IMR-90 (cell line): ENCODE measurements around the gene EIF4G3. TPM values are rescaled to one million over a fixed set of nuclear protein-coding genes. Genes with fewer than 3 reads are reported as not detected.

Source experiments
- ATAC-seq: fragments of 200-7000 bp; cut with Tn5 transposase; 2 replicates; pipeline ENCODE4 v1.9.1; 2020; ENCODE audit warnings: low read depth, mild to moderate bottlenecking, moderate library complexity
- BruUV-seq: library from RNA; stranded (reverse); fragments of 400-500 nt; replicated peaks from 2 replicates; lab custom pipeline; 2021; lab: Mats Ljungman, UMichigan
- CTCF ChIA-PET: fragments of 300-600 bp; formaldehyde crosslinking; extraction: SDS; loops from one replicate; lab custom pipeline; 2021; ENCODE audit warnings: antibody characterized with exemption; lab: Yijun Ruan, JAX
- POLR2A ChIA-PET: fragments of 300-600 bp; sonication (Branson Sonifier 250); formaldehyde crosslinking; loops from one replicate; lab custom pipeline; 2022; ENCODE audit warnings: antibody characterized with exemption; ENCODE audit not compliant: unreplicated experiment; lab: Charles Lee
- DNase-seq: peaks from one replicate; pipeline ENCODE4 v3.0.0; 2013
- H2AFZ ChIP-seq: replicated peaks from 2 replicates; pipeline ENCODE3; 2013; ENCODE audit warnings: low read length, mild to moderate bottlenecking; ENCODE audit not compliant: poor library complexity
- H2AK5ac ChIP-seq: 2 replicates; pipeline ENCODE4 v1.6.1; 2013; ENCODE audit warnings: low read depth, low read length, inconsistent platforms
- H2AK9ac ChIP-seq: replicated peaks from 2 replicates; pipeline ENCODE3; 2013; ENCODE audit warnings: mild to moderate bottlenecking, low read depth, low read length, moderate library complexity; ENCODE audit not compliant: poor library complexity
- H2BK120ac ChIP-seq: 2 replicates; pipeline ENCODE4 v1.6.1; 2013; ENCODE audit warnings: low read depth, low read length, inconsistent platforms
- H2BK15ac ChIP-seq: 3 replicates; pipeline ENCODE4 v1.6.1; 2013; ENCODE audit warnings: low read depth, low read length, inconsistent platforms
- H2BK20ac ChIP-seq: 2 replicates; pipeline ENCODE4 v1.6.1; 2013; ENCODE audit warnings: low read depth, mild to moderate bottlenecking, inconsistent platforms, low read length, moderate library complexity
- H2BK5ac ChIP-seq: 2 replicates; pipeline ENCODE4 v1.6.1; 2013; ENCODE audit warnings: mild to moderate bottlenecking, low read depth, low read length, inconsistent platforms; ENCODE audit not compliant: poor library complexity, severe bottlenecking
- H3K14ac ChIP-seq: replicated peaks from 2 replicates; pipeline ENCODE4 v1.6.1; 2013; ENCODE audit warnings: low read depth, low read length, inconsistent platforms
- H3K18ac ChIP-seq: 2 replicates; pipeline ENCODE4 v1.6.1; 2013; ENCODE audit warnings: low read depth, low read length, control low read depth
- H3K23ac ChIP-seq: 2 replicates; pipeline ENCODE4 v1.6.1; 2013; ENCODE audit warnings: low read depth, low read length, inconsistent platforms
- H3K27ac ChIP-seq: 2 replicates; pipeline ENCODE4 v1.5.1; 2013; ENCODE audit warnings: mild to moderate bottlenecking, control low read depth, low read length; ENCODE audit not compliant: insufficient read depth
- H3K27me3 ChIP-seq: 2 replicates; pipeline ENCODE4 v1.6.1; 2013; ENCODE audit warnings: low read length; ENCODE audit not compliant: control insufficient read depth, insufficient read depth
- H3K36me3 ChIP-seq: 2 replicates; pipeline ENCODE4 v1.6.1; 2013; ENCODE audit warnings: low read length, mixed read lengths; ENCODE audit not compliant: control insufficient read depth, insufficient read depth
- H3K4ac ChIP-seq: 2 replicates; pipeline ENCODE4 v1.6.1; 2013; ENCODE audit warnings: low read depth, low read length, inconsistent platforms
- H3K4me1 ChIP-seq: 2 replicates; pipeline ENCODE4 v1.6.1; 2013; ENCODE audit warnings: low read length, mixed read lengths; ENCODE audit not compliant: control insufficient read depth, insufficient read depth
- H3K4me2 ChIP-seq: 2 replicates; pipeline ENCODE4 v1.6.1; 2013; ENCODE audit warnings: low read depth, mild to moderate bottlenecking, control low read depth, low read length, moderate library complexity
- H3K4me3 ChIP-seq: 2 replicates; pipeline ENCODE4 v1.5.1; 2013; ENCODE audit warnings: low read depth, mild to moderate bottlenecking, control low read depth, low read length, moderate library complexity; ENCODE audit not compliant: insufficient read depth
- H3K56ac ChIP-seq: 2 replicates; pipeline ENCODE4 v1.6.1; 2013; ENCODE audit warnings: low read length, inconsistent platforms; ENCODE audit not compliant: insufficient read depth; ENCODE audit errors: extremely low read depth
- H3K79me1 ChIP-seq, 2 experiments: 2 replicates each; pipeline ENCODE4 v1.6.1; 2013; ENCODE audit warnings: low read length in 2 of 2, inconsistent platforms in 1 of 2, low read depth in 1 of 2
- H3K9ac ChIP-seq: 2 replicates; pipeline ENCODE4 v1.6.1; 2013; ENCODE audit warnings: low read depth, low read length, control low read depth
- H3K9me1 ChIP-seq: 2 replicates; pipeline ENCODE4 v1.6.1; 2013; ENCODE audit warnings: low read length, inconsistent platforms; ENCODE audit not compliant: insufficient read depth
- H3K9me3 ChIP-seq: 2 replicates; pipeline ENCODE4 v1.6.1; 2013; ENCODE audit warnings: low read length; ENCODE audit not compliant: control insufficient read depth, insufficient read depth
- H4K20me1 ChIP-seq: 2 replicates; pipeline ENCODE4 v1.6.1; 2013; ENCODE audit warnings: low read length, inconsistent platforms; ENCODE audit not compliant: insufficient read depth
- H4K5ac ChIP-seq: 2 replicates; pipeline ENCODE4 v1.6.1; 2013; ENCODE audit warnings: mild to moderate bottlenecking, low read depth, low read length, control low read depth
- H4K8ac ChIP-seq, 2 experiments: 2 replicates each; pipeline ENCODE4 v1.6.1; 2013; ENCODE audit warnings: low read depth in 2 of 2, low read length in 2 of 2, control low read depth in 1 of 2, inconsistent platforms in 1 of 2
- H4K91ac ChIP-seq: 2 replicates; pipeline ENCODE4 v1.6.1; 2013; ENCODE audit warnings: low read depth, low read length, inconsistent platforms; ENCODE audit not compliant: insufficient read depth
- BHLHE40 ChIP-seq: fragments of 150-350 bp; IDR thresholded peaks from 2 replicates; pipeline ENCODE4 v1.6.1; 2016; ENCODE audit warnings: mild to moderate bottlenecking, low read depth, low read length
- CEBPB ChIP-seq: IDR thresholded peaks from 2 replicates; pipeline ENCODE4 v1.6.1; 2012; ENCODE audit warnings: low read depth, low read length, improper control_type of control experiment
- CHD1 ChIP-seq: IDR thresholded peaks from 2 replicates; pipeline ENCODE4 v1.6.1; 2012; ENCODE audit warnings: low read depth, low read length, improper control_type of control experiment
- ELK1 ChIP-seq: fragments of 150-350 bp; IDR thresholded peaks from 2 replicates; pipeline ENCODE4 v1.6.1; 2016; ENCODE audit warnings: low read depth, mild to moderate bottlenecking, low read length, moderate library complexity, borderline replicate concordance
- FOS ChIP-seq: fragments of 150-350 bp; IDR thresholded peaks from 2 replicates; pipeline ENCODE4 v1.6.1; 2016; ENCODE audit warnings: low read depth, low read length
- MAFK ChIP-seq: IDR thresholded peaks from 2 replicates; pipeline ENCODE4 v1.6.1; 2012; ENCODE audit warnings: low read depth, low read length, improper control_type of control experiment
- MAZ ChIP-seq: IDR thresholded peaks from 2 replicates; pipeline ENCODE4 v1.6.1; 2012; ENCODE audit warnings: low read depth, mild to moderate bottlenecking, low read length, improper control_type of control experiment, moderate library complexity, borderline replicate concordance
- MXI1 ChIP-seq: IDR thresholded peaks from 2 replicates; pipeline ENCODE4 v1.6.1; 2012; ENCODE audit warnings: low read depth, mild to moderate bottlenecking, low read length, moderate library complexity, borderline replicate concordance
- NFE2L2 ChIP-seq: fragments of 150-350 bp; IDR thresholded peaks from 2 replicates; pipeline ENCODE4 v1.6.1; 2016; ENCODE audit warnings: low read depth, mild to moderate bottlenecking, low read length
- POLR2A ChIP-seq: IDR thresholded peaks from 2 replicates; pipeline ENCODE4 v1.6.1; 2012; ENCODE audit warnings: mild to moderate bottlenecking, low read depth, low read length
- RAD21 ChIP-seq: IDR thresholded peaks from 2 replicates; pipeline ENCODE4 v1.6.1; 2012; ENCODE audit warnings: low read length, improper control_type of control experiment
- RCOR1 ChIP-seq: IDR thresholded peaks from 2 replicates; pipeline ENCODE4 v1.6.1; 2012; ENCODE audit warnings: mild to moderate bottlenecking, low read length, improper control_type of control experiment; ENCODE audit not compliant: insufficient replicate concordance
- RFX5 ChIP-seq: IDR thresholded peaks from 2 replicates; pipeline ENCODE4 v1.8.0; 2012; ENCODE audit warnings: low read depth, mild to moderate bottlenecking, low read length, moderate library complexity
- SMC3 ChIP-seq: fragments of 150-350 bp; IDR thresholded peaks from 2 replicates; pipeline ENCODE4 v1.6.1; 2016; ENCODE audit warnings: low read depth, mild to moderate bottlenecking, antibody characterized with exemption, low read length, moderate library complexity
- USF2 ChIP-seq: fragments of 150-350 bp; IDR thresholded peaks from 2 replicates; pipeline ENCODE4 v1.6.1; 2017; ENCODE audit warnings: mild to moderate bottlenecking, antibody characterized with exemption, low read length, low read depth
- WGBS, 2 experiments: methylation state at CpG; one replicate each; pipeline versions ENCODE4 v1.1.5 to v1.1.7; 2013; ENCODE audit warnings: missing lambda C conversion rate in 2 of 2; ENCODE audit not compliant: insufficient read length in 1 of 2; ENCODE audit errors: extremely low coverage in 2 of 2; 5-methylcytosine and 5-hydroxymethylcytosine counted together
- dilution Hi-C: fragments of 300-500 bp; cut with HindIII; formaldehyde crosslinking; loops from one replicate; pipeline ENCODE4 v1.14.3; 2018; ENCODE audit warnings: low sequenced_read_pairs; ENCODE audit not compliant: unreplicated experiment
- in situ Hi-C: fragments of 300-500 bp; cut with MboI; formaldehyde crosslinking; loops from 3 replicates; pipeline ENCODE4 v1.14.3; 2019; ENCODE audit warnings: low sequenced_read_pairs, inconsistent platforms, mixed read lengths
- intact Hi-C: fragments of 100-400 bp; cut with micrococcal nuclease; formaldehyde crosslinking; loops from 2 replicates; pipeline ENCODE4 v1.10.0; 2022
- polyA plus RNA-seq, 3 experiments: library from polyadenylated mRNA; depleted of rRNA; stranded (reverse); fragments of >200 nt; gene quantifications; 2 replicates each; pipeline ENCODE4 v1.2.3, GENCODE V29; 2012; ENCODE audit warnings: low replicate concordance in 1 of 3
- total RNA-seq: library from RNA; depleted of rRNA; stranded (reverse); fragments of >200 nt; gene quantifications from 2 replicates; pipeline ENCODE4 v1.2.3, GENCODE V29; 2012
- TF ChIP-seq, protein P1 (sequence below): conservative IDR thresholded peaks from 2 replicates; pipeline ENCODE4 v1.5.1; 2012; ENCODE audit warnings: mild to moderate bottlenecking, low read depth, low read length, improper control_type of control experiment

The EIF4G3 gene
- total and polyA plus RNA-seq, 2 of the 4 experiments (the other 2 are of a cell fraction): 25.8 to 49.2 TPM

GRCh38 chr1:20972855-20973254 lies 203.8 kb downstream of the EIF4G3 start:
- Histone ChIP-seq H3K9me3 (no peaks in the 10 kb centered on the region), H2AK9ac (no peak overlapping the region), H3K4ac (peak overlapping the region; percentile 5; the same call in 1 of the 2 replicates), H3K27ac (no peak overlapping the region), H3K9me1 (no peaks in the 10 kb centered on the region), H2AK5ac (no peak overlapping the region), H3K23ac (peak overlapping the region; percentile 12; the same call in 1 of the 2 replicates), H3K18ac (peak overlapping the region; percentile 54; the same call in 1 of the 2 replicates), H2AFZ (no peak overlapping the region), H4K20me1 (peaks cover 5% of the 10 kb centered on the region; the same call in 1 of the 2 replicates), H3K4me3 (no peak overlapping the region), H2BK20ac (peak overlapping the region; percentile 59), H2BK120ac (peak overlapping the region; percentile 84; the same call in 1 of the 2 replicates), H3K79me1 (peaks cover 3 to 29% of the 10 kb centered on the region in 2 experiments; a peak in 3 of 4 replicates), H3K4me2 (no peak overlapping the region), H2BK5ac (no peak overlapping the region), H2BK15ac (no peak overlapping the region), H4K91ac (no peak overlapping the region), H4K8ac (0 out of 4 replicates have a peak overlapping the region, but pooled peaks of 1 of the 2 experiments have one; percentile 19), H3K56ac (no peak overlapping the region), H3K14ac (peak overlapping the region; percentile 66; the same call in 1 of the 2 replicates), H4K5ac (no peak overlapping the region; the same call in 1 of the 2 replicates), H3K27me3 (no peaks in the 10 kb centered on the region), H3K9ac (no peak overlapping the region), H3K36me3 (peaks cover 21% of the 10 kb centered on the region), H3K4me1 (peaks cover 16% of the 10 kb centered on the region)
- WGBS, 2 experiments: 90% methylated on average over 2 of the region's 5 CpGs; no CpG with 5 or more reads in 1 of the 2 experiments
- in situ Hi-C loops (no loop called here), intact Hi-C loops (no loop called here), dilution Hi-C loops (no loop called here)
- ChIA-PET POLR2A (no interaction called here), CTCF (interaction anchor here (0.6 kb wide), 2 partner anchors 159 to 226 kb away, joined by 4 to 5 read pairs; no protein-coding TSS in a partner anchor)
- ATAC-seq: no peak
- TF ChIP-seq RFX5: no peak
- no peak for TF ChIP-seq BHLHE40
- no peak for TF ChIP-seq CHD1
- TF ChIP-seq CEBPB: no peak
- no peak for TF ChIP-seq MAZ
- TF ChIP-seq MXI1: no peak
- TF ChIP-seq, protein P1, sequence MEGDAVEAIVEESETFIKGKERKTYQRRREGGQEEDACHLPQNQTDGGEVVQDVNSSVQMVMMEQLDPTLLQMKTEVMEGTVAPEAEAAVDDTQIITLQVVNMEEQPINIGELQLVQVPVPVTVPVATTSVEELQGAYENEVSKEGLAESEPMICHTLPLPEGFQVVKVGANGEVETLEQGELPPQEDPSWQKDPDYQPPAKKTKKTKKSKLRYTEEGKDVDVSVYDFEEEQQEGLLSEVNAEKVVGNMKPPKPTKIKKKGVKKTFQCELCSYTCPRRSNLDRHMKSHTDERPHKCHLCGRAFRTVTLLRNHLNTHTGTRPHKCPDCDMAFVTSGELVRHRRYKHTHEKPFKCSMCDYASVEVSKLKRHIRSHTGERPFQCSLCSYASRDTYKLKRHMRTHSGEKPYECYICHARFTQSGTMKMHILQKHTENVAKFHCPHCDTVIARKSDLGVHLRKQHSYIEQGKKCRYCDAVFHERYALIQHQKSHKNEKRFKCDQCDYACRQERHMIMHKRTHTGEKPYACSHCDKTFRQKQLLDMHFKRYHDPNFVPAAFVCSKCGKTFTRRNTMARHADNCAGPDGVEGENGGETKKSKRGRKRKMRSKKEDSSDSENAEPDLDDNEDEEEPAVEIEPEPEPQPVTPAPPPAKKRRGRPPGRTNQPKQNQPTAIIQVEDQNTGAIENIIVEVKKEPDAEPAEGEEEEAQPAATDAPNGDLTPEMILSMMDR: no peak
- TF ChIP-seq USF2: no peak
- TF ChIP-seq MAFK: no peak
- TF ChIP-seq RAD21: no peak
- no peak for TF ChIP-seq NFE2L2
- no peak for TF ChIP-seq ELK1
- TF ChIP-seq SMC3: no peak
- TF ChIP-seq POLR2A: no peak
- no peak for TF ChIP-seq FOS
- TF ChIP-seq RCOR1: no peak
- no TSS peak for BruUV-seq
- no peak for DNase-seq
